ENCODE results near the gene GALNT18. TPM values are rescaled to one million over a fixed set of nuclear protein-coding genes. Genes with fewer than 3 reads are reported as not detected.

Gene GALNT18
- total RNA-seq, 2 experiments from 2014 or later: 0.69 to 0.71 TPM

DNA sequence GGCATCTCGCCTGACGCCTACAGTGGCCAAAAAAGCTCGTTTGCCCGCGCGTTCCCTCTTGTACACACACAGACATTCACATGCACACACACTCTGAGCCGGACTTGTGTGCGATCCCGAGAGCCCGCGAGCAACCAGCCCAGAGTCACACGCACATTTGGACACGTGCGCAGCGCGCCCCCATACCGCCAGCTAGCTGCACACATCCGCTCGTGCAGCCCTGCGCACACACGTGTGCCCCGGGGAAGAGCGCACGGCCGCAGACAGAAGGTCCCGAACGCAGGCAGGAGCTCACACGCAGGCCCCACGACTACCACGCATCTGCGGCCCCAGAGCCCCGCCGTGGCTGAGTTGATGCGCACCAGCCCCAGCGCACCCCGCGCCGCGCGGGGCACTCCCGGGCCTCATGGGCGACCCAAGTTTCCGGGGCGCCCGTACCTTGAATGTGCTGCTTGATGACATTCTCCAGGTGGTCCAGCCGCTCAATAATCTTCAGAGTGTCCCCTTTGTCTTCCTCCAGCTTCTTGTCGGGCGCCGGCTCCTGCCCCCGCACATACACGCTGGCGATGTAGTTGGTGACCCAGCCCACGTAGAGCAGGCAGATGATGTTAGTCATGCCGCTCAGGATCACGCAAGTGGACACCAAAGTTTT is 758 bp downstream of the GALNT18 start:
- ChIA-PET CTCF (interaction anchor here (1.0 to 1.8 kb wide), 4 partner anchors 8 to 14 kb away, joined by 3 to 6 read pairs (median 4); no protein-coding TSS in a partner anchor), POLR2A (no interaction called here)
- Mint-ChIP-seq H3K36me3 (ENCODE audit: low read depth) (no peaks in the 10 kb centered on the region), H3K9me3 (no peaks in the 10 kb centered on the region), H3K27ac (no peak overlapping the region), H3K4me3 (peak overlapping the region; percentile 74), H3K4me1 (peaks cover 7% of the 10 kb centered on the region), H3K27me3 (peaks cover 59% of the 10 kb centered on the region)
- DNase-seq: peak; percentile 33

DNA sequence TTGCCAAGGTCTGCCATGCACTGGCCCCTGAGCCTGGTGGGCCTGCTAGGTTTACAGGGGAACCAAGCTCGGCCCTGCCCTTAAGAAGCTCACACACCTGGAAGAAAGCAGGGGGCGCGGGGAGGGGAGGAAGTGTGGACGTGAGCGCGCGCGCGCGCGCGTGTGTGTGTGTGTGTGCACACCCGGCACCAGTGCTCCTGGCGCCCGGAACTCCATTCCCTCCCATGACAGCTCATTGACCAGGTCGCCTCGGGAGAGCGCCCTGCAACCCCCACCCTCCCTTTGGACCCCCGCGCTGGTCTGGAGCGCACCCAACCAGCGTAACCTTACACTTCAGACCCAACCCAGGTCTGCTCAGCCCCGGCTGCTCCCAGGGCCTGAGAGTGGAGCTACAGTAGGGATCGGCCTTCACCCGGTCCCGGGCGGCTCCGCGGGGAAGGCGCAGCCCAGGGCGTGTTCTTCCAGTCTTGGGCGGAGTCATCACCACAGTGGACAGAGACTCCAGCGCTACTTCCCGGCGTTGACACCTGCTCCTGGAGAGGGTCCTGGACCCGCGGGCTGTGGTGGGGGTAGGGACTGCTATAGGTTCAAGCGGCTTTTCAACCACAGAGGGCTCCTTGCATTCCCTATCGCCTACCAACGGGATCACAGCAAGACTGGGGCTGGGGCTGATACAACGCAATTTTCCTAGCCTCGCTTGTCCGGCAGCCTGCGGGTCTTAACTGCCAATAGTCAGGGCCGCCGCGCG is 1.5 kb downstream of the GALNT18 start:
- Mint-ChIP-seq H3K4me1 (peaks cover 7% of the 10 kb centered on the region), H3K27me3 (peaks cover 60% of the 10 kb centered on the region), H3K9me3 (no peaks in the 10 kb centered on the region), H3K27ac (no peak overlapping the region), H3K36me3 (ENCODE audit: low read depth) (no peaks in the 10 kb centered on the region), H3K4me3 (peak overlapping the region; percentile 74)
- DNase-seq: peak; percentile 6
- ChIA-PET POLR2A (no interaction called here), CTCF (interaction anchor here (1.0 to 1.6 kb wide), 2 partner anchors 9 to 14 kb away, joined by 3 to 4 read pairs; no protein-coding TSS in a partner anchor)

DNA sequence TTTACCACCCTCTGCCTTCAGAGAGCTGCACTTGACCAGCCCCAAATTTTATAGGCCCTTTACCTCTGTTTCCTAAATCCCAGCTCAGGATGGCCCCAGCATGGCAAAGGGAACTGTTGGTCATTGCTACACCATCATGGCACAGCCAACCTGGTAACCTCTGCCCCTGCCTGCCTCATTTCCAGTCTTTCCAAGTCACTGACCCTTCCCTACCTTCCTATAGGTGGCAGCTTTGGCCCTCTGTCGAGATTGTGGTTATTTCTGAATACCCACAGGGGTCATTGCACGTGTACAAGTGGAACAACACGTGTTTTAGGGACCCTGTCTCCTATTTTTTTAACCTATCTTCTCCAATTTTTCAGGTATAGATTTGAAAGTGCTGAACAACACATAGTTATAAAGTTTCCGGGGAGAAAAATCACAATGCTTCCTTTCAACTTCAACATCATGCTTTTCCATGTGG is 2.8 kb downstream of the GALNT18 start:
- Mint-ChIP-seq H3K9me3 (no peaks in the 10 kb centered on the region), H3K27me3 (peaks cover 58% of the 10 kb centered on the region), H3K4me1 (peaks cover 7% of the 10 kb centered on the region), H3K4me3 (no peak overlapping the region), H3K27ac (no peak overlapping the region), H3K36me3 (ENCODE audit: low read depth) (no peaks in the 10 kb centered on the region)
- no peak for DNase-seq
- POLR2A ChIA-PET: no interaction called here
- CTCF ChIA-PET: interaction anchor here (1.6 kb wide), 1 partner anchor 12 kb away, joined by 3 read pairs; no protein-coding TSS in a partner anchor

DNA sequence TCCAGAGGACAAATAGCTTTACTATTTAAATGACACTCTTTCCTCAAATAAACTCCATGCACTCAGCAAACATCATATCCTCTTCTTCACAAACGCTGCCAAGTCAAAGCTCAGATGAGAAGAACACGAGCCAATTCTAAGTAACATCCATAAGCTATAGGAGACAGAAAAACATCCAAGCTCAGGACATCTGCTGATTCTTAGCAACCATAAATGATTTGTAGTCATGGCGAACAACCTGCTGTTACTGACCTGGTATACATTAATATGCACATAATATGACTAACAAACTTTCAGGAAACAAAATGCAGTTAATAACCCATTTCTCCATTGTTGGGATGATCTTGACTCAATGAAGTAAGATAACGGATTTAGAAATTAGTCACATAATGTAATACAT is 6.7 kb downstream of the GALNT18 start:
- Mint-ChIP-seq H3K36me3 (ENCODE audit: low read depth) (no peaks in the 10 kb centered on the region), H3K9me3 (no peaks in the 10 kb centered on the region), H3K4me1 (peaks cover 5% of the 10 kb centered on the region), H3K4me3 (no peak overlapping the region), H3K27me3 (peaks cover 47% of the 10 kb centered on the region), H3K27ac (no peak overlapping the region)
- ChIA-PET POLR2A (no interaction called here), CTCF (no interaction called here)
- no peak for DNase-seq

DNA sequence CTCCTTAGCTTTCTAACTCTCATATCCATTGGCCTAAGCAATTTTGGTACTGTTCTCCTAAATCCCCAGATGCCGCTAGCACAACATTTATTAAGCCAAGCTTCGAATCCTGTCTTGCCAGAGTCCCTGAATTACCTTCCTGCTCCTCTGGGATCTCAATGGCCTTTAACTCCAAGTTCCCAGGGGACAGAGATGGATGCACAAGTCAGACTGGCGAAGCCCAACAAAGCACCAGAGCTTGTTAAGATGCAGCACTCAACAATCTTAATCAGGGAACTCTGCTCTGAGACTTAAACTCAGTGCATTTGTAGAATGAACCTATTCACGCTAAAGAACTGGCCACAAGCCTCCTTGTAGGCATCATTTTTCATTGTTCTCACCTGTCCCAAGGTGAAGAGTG is 9.4 kb downstream of the GALNT18 start:
- H3K27ac Mint-ChIP-seq: no peak overlapping the region
- DNase-seq: no peak
- no peaks in the 10 kb centered on the region for H3K36me3 Mint-ChIP-seq (ENCODE audit: low read depth)
- peaks cover 2% of the 10 kb centered on the region for H3K4me1 Mint-ChIP-seq
- ChIA-PET CTCF (interaction anchor here (2.1 kb wide), 1 partner anchor 10 kb away, joined by 6 read pairs; the partner anchor contains the start of gene GALNT18), POLR2A (no interaction called here)
- peaks cover 23% of the 10 kb centered on the region for H3K27me3 Mint-ChIP-seq
- H3K4me3 Mint-ChIP-seq: no peak overlapping the region
- no peaks in the 10 kb centered on the region for H3K9me3 Mint-ChIP-seq

DNA sequence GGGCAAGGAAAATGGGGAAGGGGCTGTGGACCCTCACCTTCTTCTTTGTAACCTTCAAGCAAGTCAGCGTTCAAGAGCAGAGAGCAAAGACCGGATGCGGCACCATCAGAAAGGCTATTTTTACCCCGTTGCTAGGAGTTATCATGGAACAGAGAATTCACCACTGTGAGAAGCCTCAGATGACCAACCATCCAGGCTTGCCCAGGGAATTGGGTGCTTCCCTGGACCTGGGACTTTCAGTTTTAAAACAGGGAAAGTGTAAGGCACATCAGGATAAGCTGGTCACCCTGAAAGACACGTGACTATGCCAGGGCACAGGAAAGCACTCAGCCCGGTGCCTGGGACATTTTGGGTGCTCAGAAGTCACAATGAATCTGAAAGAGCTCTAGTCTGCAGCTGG is 10.4 kb downstream of the GALNT18 start:
- DNase-seq: no peak
- ChIA-PET POLR2A (no interaction called here), CTCF (interaction anchor here (2.1 kb wide), 1 partner anchor 11 kb away, joined by 6 read pairs; the partner anchor contains the start of gene GALNT18)
- H3K4me1 Mint-ChIP-seq: peaks cover 2% of the 10 kb centered on the region
- no peak overlapping the region for H3K27ac Mint-ChIP-seq
- peaks cover 19% of the 10 kb centered on the region for H3K27me3 Mint-ChIP-seq
- no peak overlapping the region for H3K4me3 Mint-ChIP-seq
- H3K36me3 Mint-ChIP-seq (ENCODE audit: low read depth): no peaks in the 10 kb centered on the region
- H3K9me3 Mint-ChIP-seq: no peaks in the 10 kb centered on the region

DNA sequence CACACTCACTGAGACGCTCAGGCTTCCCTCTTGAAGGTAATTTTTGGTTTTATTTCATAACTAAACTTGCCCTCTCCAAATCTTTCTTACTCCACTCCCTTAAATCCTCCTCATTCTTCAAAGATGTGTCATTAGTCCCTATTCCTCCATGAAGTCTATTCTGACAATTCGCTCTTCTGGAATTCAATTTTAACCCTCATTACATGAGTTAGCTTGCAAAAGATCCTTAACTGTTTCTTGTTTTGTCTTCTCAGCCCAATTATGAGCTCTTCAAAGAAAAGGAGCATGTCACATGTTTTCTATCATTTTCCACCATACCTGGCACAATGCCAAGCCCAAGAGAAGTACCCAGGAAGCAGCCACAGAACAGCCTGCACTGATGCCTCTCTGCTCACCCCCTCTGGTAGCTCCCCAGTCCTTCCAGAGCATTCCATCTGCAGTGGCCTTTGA is 13.0 kb downstream of the GALNT18 start:
- POLR2A ChIA-PET: no interaction called here
- CTCF ChIA-PET: interaction anchor here (1.0 kb wide), 1 partner anchor 40 kb away, joined by 3 read pairs; no protein-coding TSS in a partner anchor
- H3K36me3 Mint-ChIP-seq (ENCODE audit: low read depth): no peaks in the 10 kb centered on the region
- no peaks in the 10 kb centered on the region for H3K9me3 Mint-ChIP-seq
- DNase-seq: peak; percentile 19
- peaks cover 17% of the 10 kb centered on the region for H3K27me3 Mint-ChIP-seq
- H3K4me1 Mint-ChIP-seq: peaks cover 2% of the 10 kb centered on the region
- no peak overlapping the region for H3K4me3 Mint-ChIP-seq
- no peak overlapping the region for H3K27ac Mint-ChIP-seq

DNA sequence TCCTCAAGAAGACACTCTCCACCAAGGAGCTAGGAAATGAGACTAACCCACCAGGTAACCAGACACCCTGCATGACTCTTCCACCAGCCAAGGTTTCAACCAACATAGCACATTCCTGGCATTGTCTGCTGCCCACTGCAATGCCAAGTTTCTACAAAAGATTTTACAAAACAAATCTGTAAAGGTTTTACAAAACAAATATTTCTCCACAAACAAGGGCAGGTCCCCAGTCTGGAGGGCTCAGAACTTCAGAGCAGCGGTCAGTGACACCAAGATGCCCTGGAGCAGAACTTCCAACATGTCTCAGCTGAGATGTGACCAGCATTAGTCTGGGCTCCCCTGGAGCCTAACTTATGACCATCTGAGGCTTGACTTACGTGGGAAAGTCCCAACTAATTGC is 14.0 kb downstream of the GALNT18 start:
- Mint-ChIP-seq H3K4me1 (peaks cover 2% of the 10 kb centered on the region), H3K4me3 (no peak overlapping the region), H3K9me3 (no peaks in the 10 kb centered on the region), H3K27me3 (peaks cover 15% of the 10 kb centered on the region), H3K27ac (no peak overlapping the region), H3K36me3 (ENCODE audit: low read depth) (no peaks in the 10 kb centered on the region)
- CTCF ChIA-PET: interaction anchor here (0.8 kb wide), 1 partner anchor 167 kb away, joined by 3 read pairs; no protein-coding TSS in a partner anchor
- POLR2A ChIA-PET: no interaction called here
- no peak for DNase-seq

DNA sequence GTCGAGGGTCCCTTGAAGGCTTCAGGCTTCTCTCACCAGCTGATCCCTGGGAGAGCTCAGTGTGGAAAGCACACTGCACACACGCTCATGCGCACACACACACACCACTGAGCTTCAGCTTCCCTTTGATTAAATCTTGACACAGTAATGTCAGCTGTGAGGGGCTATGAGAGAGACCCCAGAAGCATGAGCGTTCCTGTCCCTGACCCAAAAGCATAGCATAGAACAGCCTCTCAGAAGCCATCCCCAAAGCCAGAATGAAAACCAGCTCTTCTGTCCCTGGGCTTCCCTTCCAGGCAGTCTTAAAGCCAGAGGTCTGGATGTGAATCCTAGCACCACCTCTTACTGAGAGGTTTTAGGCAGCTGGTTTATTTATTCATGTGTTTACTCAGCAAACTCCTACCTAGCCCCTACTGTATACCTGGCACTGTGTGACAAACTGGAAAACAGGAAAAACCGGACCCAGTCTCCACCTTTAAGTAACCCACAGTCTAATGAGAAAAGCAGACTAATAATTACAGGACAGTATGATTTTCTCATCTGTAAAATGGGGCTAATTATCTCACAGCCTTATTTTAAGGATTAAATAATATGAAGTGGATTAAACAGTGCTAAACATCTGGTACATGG is 15.9 kb downstream of the GALNT18 start:
- no peak overlapping the region for H3K27ac Mint-ChIP-seq
- H3K9me3 Mint-ChIP-seq: no peaks in the 10 kb centered on the region
- DNase-seq: no peak
- ChIA-PET CTCF (interaction anchor here (1.1 kb wide), 1 partner anchor 14 kb away, joined by 3 read pairs; no protein-coding TSS in a partner anchor), POLR2A (no interaction called here)
- H3K27me3 Mint-ChIP-seq: peaks cover 10% of the 10 kb centered on the region
- no peaks in the 10 kb centered on the region for H3K36me3 Mint-ChIP-seq (ENCODE audit: low read depth)
- peaks cover 2% of the 10 kb centered on the region for H3K4me1 Mint-ChIP-seq
- no peak overlapping the region for H3K4me3 Mint-ChIP-seq

DNA sequence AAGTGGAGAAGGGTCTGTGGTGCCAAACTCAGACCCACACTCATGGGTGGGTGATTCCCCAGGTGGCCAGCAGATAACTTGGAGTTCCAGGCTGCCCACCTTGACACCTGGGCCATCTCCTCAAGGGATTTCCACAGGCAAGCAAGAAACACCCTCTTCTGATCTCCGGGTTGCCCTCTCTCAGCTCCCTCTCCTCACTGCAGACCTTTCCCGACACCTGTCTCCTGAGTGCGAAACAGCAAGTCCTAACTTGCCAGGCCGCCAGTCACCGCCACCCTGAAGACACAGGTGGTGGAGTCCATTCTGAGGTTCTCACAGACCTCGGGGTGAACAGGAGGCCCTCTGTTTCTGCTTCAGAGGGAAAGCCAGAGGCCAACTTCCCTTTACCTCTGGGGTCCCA is 16.6 kb downstream of the GALNT18 start:
- H3K27ac Mint-ChIP-seq: no peak overlapping the region
- no peaks in the 10 kb centered on the region for H3K9me3 Mint-ChIP-seq
- ChIA-PET POLR2A (no interaction called here), CTCF (no interaction called here)
- H3K27me3 Mint-ChIP-seq: peaks cover 10% of the 10 kb centered on the region
- DNase-seq: no peak
- H3K4me1 Mint-ChIP-seq: peaks cover 2% of the 10 kb centered on the region
- no peaks in the 10 kb centered on the region for H3K36me3 Mint-ChIP-seq (ENCODE audit: low read depth)
- no peak overlapping the region for H3K4me3 Mint-ChIP-seq

DNA sequence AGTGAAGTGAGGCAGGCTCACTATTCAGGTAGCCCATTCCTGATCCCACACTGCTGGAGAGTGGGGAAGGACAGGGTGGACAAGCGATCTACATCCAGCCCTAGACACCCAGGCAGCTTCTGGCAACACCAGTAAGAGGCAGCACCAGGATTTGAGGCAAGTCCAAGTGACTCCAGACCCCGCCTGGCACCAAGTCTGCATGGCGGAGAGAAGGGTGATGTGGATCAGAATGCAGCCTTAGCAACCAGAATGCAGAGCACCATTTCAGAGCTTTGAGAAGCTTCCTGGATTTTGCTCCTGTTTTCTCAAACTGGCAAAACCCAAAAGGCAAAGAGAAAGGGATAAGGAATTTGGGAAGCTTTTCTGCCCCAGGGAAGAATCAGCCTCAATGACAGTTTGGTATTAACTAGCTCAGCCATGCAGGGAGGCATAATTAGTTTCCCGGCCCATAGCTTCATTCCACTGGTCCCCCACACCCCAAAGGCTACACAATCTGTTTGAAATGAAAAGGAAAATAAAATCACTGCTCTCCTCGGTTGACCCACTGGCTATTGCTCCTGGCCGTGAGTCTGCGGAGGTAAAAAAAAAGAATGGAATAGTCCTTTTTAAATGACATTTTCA is 17.3 kb downstream of the GALNT18 start:
- H3K4me3 Mint-ChIP-seq: no peak overlapping the region
- peaks cover 11% of the 10 kb centered on the region for H3K27me3 Mint-ChIP-seq
- POLR2A ChIA-PET: no interaction called here
- DNase-seq: no peak
- H3K36me3 Mint-ChIP-seq (ENCODE audit: low read depth): no peaks in the 10 kb centered on the region
- CTCF ChIA-PET: no interaction called here
- peaks cover 2% of the 10 kb centered on the region for H3K4me1 Mint-ChIP-seq
- no peak overlapping the region for H3K27ac Mint-ChIP-seq
- H3K9me3 Mint-ChIP-seq: no peaks in the 10 kb centered on the region

DNA sequence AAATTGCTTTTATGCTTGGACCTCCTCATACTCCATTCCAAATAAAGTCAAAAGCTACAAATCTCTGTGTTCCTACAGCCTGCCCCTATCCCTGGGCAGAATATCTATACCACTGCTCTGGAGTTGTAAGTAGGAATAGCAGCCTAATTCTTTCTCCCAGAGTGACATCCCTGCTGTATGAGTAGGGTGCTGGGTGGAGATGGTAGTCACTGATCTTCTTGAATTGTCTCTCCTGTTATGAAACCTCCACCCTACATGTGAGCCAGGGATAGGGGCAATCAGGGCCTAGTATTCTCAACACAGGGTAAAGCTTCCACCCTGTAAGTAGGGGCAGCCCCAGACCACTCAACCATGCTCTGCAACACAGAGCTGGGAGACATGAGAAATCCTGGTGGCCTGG is 19.8 kb downstream of the GALNT18 start:
- ChIA-PET POLR2A (no interaction called here), CTCF (no interaction called here)
- no peaks in the 10 kb centered on the region for H3K4me1 Mint-ChIP-seq
- H3K27me3 Mint-ChIP-seq: peaks cover 15% of the 10 kb centered on the region
- DNase-seq: no peak
- H3K27ac Mint-ChIP-seq: peak overlapping the region; percentile 31
- H3K4me3 Mint-ChIP-seq: no peak overlapping the region
- no peaks in the 10 kb centered on the region for H3K36me3 Mint-ChIP-seq (ENCODE audit: low read depth)
- H3K9me3 Mint-ChIP-seq: no peaks in the 10 kb centered on the region

DNA sequence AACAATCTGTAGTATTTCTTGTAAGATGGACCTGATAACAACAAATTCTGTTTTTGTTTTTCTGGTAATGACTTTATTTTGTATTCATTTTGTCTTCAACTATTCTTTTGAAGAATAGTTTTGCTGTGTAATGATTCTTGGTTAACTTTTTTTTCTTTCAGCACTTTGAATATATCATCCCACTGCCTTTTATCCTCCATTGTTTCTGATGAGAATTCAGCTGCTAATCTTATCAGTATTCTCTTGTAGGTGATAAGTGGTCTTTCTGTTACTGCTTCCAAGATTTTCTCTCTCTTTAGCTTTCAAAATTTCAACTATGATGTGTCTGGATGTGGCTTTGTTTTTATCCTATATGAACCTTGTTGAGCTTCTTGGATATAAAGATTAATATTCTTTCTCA is 21.5 kb downstream of the GALNT18 start:
- Mint-ChIP-seq H3K9me3 (no peaks in the 10 kb centered on the region), H3K27ac (no peak overlapping the region), H3K4me1 (no peaks in the 10 kb centered on the region), H3K27me3 (peaks cover 12% of the 10 kb centered on the region), H3K4me3 (no peak overlapping the region), H3K36me3 (ENCODE audit: low read depth) (no peaks in the 10 kb centered on the region)
- DNase-seq: no peak
- POLR2A ChIA-PET: no interaction called here
- CTCF ChIA-PET: no interaction called here
